ENCODE results near the gene HSD11B1.

HSD11B1 gene

DNA sequence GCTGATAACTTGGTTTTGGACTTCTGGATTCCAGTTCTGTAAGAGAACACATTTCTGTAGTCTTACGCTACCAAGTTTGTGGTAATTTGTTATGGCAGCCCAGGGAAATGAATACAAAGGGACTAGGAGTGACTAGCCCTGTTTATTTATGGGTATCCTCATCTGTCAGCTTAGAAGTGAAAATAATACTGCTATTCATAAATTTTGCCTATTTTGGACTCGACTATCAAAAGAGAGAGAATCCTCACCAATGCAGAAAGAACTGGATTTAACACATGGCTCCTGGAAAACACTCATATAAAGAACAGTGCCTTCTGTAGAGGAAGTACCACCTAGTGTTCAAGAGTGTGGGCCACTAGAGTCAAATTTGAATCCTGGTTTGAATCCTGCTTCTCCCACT, 22.6 kb downstream of the HSD11B1 start:
- DNase-seq (ENCODE audit: low read depth in 2 of 2) = no peak

DNA sequence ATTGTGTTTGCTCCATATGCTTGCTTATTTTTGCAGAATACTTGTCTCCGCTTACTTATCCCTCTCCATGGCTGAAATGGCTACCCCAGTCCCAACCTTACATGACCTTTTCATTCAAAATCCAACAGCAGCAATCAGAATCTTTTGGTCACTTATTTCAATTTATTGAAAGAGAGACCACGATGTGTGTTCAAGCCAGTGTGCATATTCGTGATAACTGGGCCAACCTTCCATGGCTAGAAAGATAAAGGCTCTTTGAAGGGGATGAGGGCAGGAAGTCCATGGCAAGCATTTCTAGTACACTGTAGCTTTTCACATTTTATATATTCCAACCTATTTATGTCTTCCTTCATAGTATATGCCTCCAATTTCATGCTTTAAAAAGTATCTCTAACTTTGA, 23.1 kb downstream of the HSD11B1 start:
- DNase-seq (ENCODE audit: low read depth in 2 of 2) = no peak

DNA sequence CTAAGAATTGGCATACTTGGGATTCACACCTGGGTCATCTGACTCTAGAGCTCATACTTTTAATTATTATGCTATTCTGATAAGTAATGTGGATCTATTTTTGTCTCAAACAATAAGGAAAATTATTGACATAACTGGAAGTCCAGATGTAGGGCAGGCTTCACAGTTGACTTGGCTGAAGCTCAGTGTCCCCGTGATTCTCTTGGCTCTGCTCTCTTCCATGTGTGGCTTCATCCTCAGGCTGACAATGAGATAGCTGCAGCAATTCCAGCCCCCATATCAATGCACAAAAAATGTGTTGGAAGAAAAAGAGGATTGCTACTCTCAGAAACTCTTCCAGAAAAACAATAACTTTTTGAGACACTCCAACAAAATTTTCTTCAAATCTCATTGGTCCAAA, 23.8 kb downstream of the HSD11B1 start:
- no peak for DNase-seq (ENCODE audit: low read depth in 2 of 2)

DNA sequence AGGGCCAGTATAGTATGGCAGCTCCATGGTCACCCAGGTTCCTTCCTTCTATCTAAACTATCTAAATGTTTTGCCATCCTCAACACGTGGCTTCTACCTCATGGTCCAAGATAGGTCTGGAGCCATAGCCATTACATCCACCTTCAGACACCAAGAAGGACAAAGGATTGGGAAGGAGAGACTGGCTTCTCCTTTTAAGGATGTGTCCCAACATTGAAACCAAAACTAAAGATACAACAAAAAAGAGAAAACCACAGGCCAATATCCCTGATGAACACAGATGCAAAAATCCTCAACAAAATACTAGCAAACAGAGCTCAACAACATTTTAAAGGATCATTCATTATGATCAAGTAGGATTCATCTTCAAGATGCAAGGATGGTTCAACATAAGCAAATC, 24.8 kb downstream of the HSD11B1 start:
- no peak for DNase-seq (ENCODE audit: low read depth in 2 of 2)

DNA sequence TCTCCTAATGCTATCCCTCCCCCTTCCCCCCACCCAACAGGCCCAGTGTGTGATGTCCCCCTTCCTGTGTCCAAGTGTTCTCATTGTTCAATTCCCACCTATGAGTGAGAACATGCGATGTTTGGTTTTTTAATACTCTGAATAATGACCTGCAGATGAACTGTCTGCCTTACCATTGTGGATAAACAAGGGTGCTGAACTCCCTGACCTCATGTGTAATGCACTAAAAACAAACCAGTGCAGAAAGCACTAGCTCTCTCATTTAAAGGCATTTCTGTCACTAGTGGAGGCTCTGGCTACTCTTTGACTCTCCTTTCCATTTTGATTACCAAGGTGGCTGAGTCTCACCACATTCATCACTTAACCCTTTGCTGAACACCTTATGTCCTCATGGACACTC, 28.1 kb downstream of the HSD11B1 start:
- no peak for DNase-seq (ENCODE audit: low read depth in 2 of 2)

DNA sequence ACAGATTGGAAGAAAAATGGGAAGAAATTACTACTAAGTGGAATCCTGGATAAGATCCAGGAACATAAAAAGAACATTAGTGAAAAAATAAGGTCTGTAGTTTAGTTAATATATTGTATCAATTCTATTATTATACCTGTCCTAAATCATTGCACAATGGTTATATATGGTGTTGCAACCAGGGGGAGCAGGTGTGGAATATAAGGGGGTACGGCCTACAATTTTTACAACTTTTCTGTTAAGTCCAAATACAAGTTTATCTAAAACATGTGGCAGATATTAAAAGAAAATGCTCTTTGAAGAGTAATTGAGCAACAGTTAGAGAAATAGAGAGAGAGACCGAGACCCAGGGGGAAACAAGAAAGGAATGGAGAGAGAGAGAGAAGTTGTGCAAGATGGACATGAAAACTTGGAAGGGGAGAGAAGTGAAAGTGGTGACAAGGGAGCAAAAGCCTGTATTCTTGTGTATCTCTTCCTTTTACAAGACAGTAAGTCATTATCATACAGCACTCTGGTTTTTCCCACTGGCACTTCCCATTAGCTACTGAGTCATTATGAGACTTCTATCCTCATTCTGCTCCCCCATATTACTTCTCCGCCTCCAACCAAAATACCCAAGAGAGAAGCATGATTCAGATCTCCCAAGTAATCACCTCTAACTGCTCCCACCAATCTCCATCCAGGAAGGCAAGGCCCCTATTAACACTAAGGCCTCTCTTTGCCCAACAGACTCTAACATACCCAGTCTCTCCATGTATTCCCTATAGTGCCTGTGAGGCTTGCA, 29.0 kb downstream of the HSD11B1 start:
- DNase-seq (ENCODE audit: low read depth in 2 of 2) = no peak

DNA sequence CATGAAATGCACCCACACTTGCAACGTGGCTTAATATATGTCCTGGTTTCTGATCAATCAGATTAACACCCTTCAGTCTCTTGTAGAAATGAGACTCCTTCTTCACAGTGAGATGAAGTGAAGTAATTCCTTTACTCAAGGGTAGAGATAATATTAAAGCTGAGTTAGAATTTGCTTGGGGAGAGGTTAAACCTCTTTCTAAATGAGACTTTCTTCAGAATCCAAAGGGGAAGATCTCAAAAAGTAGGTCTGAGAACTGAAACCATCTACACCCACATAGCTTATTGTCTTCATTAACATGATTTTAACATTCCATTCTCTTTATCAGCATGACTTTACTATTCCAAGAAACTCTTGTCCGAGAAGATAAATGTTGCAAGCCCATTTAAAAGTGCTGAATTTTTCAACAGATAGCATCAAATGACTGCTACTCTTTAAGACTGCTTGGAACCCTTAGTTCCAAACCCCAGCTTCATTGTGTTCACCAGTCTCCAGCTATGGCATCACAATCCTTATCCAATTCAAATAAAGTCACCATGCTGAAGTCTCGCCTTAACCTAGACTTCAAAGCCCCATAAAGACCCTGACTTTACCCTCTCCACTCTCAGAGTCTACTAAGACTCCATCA, 32.0 kb downstream of the HSD11B1 start:
- DNase-seq (ENCODE audit: low read depth in 2 of 2) = no peak

DNA sequence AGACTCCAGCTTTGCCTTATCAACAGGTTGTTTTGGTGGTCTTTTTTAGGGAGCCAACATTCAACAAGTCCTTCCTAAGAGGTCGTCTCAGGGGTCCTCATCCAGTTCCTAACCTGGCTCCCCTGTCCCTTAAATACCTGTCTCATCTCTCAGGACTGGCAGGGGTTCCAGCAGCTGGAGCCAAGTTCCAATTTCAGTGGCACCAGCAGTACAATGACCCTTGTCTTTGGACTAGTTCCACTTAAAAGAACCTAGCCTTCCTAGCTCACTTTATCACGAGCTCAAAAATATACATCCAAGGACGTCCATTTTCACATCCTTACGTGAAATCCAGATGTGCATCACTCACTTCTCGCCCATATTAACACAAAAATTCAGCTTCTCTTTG, 32.5 kb downstream of the HSD11B1 start:
- DNase-seq (ENCODE audit: low read depth in 2 of 2) = no peak

DNA sequence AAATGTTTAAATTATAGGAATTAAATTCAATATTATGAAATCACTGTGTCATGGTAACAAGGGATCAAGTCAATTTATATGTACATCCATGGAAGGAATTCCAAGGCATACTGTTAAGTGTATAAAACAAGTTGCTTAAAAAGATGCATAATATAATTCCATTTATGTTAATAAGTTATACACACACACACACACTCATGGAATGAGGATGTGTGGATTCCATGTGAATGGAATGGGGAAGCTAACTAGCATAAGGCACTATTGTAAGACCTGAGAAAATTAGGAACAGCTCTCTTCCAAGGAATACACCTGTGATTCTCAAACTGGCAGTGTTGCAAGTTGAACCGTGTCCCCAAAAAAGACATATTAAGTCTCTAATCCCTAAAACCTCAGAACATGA, 33.6 kb downstream of the HSD11B1 start:
- no peak for DNase-seq (ENCODE audit: low read depth in 2 of 2)

DNA sequence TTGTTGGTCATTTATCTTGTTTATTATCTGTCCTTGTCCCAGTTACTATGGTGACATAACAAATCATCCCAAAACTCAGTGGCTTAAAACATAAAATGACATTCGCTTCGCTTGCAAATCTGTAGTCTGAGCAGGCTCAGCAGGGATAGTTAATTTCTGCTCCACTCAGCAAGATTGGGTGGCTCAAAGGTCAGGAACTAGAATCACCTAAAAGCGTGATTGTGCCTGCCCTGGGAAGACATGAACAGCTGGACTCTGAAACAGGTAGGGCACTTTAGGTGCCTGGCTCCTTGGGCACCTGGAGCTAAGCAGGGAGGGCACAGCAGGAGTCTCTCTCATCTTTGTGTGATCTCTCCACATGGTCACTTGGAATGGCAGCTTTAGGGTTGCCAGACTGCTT, 36.5 kb downstream of the HSD11B1 start:
- no peak for DNase-seq (ENCODE audit: low read depth in 2 of 2)

DNA sequence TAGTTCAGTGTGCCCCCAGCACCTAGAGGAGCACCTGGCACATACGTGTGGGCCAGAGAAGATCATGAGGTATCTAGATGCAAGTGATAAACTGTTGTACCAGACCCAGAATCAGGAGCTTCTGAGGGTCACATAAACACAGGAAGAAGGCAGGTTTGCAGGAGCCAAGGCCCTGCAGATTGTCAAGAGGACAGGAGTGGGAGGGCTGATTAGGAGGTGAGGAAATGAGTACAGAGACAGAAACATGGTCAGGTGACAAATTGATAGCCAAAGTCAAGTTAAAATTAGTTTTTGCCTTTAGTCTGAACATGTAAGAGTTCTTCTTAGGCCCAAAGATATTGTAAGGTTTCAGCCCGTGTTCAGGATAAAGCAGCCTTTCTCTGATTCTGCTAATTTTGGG, 37.2 kb downstream of the HSD11B1 start:
- DNase-seq (ENCODE audit: low read depth in 2 of 2) = no peak

DNA sequence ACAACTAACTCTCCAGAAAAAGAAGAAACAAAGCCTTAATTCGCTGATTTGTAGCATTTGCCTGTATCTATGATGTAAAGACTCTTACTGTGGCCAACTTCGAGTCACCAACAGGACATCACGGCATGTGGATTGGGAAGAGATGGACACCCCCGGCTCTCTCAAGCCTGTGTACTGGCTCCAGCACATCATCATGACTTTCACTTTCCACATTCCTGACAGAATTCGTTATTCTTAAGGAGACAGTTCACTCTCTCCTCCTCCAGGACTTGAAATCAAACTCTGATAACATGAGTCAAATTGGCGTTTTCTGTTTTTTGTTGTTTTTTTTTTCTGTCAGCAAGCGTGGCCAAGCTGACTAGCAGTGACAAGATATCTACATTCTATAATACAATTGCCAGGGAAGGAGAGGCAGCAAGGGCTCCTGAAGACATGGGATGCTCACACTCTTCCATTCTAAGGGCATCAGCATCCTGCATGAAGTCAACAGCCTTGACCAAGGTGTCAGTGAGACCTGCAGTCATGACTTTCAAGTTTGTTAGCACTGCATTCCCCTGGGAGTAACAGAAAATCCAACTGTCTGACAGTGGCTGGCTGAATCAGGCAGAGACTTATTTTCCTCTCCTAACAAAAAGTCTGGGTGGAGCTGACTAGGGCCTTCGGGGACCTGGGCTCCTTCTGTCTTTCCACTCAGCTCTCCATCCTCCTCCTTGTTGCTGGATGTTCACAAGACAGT, 37.9 kb downstream of the HSD11B1 start:
- DNase-seq (ENCODE audit: low read depth in 2 of 2) = no peak

DNA sequence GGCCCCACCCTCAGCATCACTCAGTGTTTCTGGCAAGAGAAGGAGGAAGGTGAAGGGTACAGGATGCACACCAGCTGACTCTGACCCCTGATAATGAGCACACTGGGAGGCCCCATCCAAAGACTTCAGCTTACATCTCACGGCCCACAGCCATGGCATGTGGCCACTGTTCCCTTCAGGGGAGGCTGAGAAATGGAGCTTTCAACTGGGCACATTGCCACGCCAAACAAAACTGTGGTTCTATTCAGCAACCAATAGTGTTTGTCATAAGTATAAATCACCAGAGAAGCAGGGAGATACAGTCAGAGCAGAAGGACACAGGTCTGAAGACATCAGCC, 38.5 kb downstream of the HSD11B1 start:
- no peak for DNase-seq (ENCODE audit: low read depth in 2 of 2)

DNA sequence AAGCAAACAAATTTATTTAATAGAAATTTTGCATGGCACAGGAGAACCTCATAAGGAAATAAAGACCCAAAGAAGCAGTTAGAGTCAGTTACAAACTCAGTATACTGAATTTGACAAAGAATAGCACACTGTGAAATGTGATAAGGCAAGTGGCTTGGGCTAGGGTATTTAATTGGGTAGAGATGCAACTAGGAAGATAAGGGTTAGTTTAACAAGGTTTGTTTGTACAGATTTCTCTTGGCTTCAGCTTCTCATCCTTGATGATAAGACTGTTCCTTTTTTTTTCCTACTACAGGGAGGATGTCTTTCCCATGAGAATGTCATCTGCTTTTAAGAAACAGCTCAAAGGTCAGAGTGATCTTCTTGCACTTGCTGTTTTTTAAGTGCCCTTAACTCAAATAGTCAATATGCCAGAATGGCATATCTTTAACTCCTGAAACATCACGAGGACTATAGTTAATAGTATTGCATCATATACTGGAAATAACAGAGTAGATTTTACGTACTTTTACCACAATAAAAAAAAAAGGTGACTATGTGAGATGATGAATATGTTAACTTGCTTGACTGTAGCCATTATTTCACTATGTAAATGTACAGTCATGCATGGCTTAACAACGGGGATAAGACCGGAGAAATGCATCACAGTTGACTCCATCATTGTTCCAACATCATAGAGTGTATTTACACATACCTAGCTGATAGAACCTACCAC, 42.0 kb downstream of the HSD11B1 start:
- no peak for DNase-seq (ENCODE audit: low read depth in 2 of 2)

DNA sequence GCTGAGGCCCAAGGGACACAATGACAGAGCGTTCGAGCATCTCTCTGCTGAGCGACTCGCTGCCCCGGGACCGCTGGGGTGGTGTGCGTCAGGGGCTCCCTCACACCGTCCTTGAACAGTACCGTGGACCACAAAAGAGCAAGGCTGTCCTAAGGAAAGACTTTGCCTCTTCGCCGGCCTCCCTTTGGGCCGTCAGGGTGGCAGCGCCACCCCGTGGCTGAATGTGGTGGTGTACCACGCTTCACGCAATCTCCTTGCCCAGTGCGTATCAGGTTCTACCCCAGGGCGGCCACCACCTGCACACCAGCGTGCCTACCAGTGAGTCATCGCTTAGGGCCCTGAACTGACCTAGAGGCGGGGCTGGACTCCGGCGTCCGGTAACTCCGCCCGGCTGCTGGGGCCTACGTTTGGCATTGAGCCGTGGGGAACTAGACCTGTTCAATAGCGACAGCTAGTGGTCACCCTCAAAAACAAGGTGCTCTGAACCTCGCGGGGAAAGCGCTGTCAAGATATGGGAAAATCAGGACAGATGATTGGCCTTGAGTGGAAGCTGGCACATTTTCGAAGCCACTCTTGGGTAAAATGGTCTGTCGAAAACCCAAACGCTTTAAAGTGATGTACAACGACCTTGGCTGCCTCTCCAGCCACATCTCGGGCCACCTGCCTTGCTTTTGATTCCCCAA, 43.1 kb downstream of the HSD11B1 start:
- peak; percentile 79 to 87 for DNase-seq (ENCODE audit: low read depth in 2 of 2)

DNA sequence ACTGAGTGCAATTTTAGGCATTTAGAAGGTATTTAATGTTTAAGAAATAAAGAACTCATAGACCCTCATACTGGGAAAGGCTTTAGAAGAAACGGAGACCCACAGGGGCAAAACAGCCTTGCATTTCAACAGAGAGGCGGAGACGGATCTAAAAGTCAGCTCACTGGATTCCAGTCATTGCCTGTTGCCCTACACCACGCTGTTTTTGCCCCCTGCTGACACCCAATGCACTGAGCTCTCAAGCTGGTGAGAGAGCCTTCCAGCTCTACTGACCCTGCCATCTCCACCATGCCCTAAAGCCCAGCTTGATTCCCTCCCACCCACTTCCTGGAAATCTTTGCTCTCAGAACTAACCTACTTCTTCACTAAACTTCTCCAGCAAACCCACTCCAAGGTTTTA, 44.0 kb downstream of the HSD11B1 start:
- no peak for DNase-seq (ENCODE audit: low read depth in 2 of 2)

DNA sequence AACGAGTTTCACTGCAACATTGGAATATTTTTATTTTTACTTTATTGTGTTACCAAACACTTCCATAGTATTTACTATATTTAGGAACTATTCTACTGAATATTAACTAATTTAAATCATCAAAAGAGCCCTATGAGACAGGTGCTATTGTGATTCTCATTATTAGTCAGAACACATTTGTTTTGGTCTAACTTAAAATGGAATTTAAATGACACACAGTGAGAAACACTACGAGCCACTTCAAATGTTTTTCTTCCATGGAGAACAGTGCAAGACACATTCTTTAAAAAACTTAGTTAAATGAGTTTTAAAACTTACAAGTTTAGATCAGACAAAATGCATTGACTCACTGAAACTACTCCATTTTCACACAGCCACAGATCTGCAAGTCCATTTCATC, 44.6 kb downstream of the HSD11B1 start:
- no peak for DNase-seq (ENCODE audit: low read depth in 2 of 2)

DNA sequence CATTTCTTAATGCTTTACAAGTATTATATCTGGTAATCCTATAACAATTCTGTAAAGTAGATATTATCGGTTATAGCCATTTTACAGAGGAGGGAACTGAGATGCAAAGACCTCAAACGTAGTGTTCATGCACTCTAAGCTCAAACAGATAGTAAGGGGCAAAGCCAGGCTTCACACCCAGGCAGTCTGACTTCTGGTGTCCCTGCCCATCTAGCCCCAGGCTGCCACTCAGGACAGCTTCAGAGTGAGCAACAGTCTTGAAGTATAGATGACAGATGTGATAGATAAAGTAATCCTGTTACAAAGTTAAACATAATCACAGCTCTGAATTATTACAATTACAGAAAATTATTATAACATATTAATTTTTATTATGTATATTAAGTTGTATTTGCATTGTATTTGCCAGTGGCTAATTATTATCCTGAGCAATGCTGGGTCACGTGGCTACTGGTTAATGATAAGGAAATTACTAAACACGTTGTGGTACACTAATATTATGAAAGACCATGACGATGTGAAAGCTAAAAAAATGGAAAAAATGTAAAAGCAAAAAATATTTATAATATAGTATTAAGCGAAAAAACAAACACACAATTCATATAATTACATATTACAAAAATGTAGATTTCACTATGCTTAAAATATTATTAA, 45.2 kb downstream of the HSD11B1 start:
- DNase-seq (ENCODE audit: low read depth in 2 of 2) = no peak

DNA sequence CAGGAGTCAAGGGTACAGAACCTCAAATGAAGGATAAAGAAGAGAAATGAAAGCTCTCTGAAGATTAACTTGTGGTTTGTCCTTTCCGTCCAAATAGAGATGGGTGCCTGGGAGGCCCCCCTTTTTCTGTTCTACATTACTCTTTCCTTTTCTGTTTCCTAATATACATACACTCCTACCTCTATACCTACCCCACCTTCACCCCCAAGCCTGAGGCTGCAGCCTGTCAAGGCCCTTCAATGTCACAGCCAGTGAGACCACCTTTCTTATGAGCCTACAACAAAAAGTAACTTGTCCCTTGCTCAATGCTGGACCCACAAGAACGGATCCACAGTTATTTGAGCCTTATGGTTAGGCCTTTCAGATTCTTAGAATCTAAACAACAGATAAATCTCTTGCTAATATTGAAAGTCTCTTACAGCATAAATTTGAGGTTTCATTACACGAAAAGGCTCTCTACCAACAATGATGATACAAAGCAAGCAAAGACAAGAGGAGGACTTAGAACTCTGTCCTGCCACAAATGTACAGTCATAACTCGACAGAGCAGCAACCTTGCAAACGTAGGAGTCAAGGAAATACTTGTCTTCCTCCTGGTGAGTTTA, 47.1 kb downstream of the HSD11B1 start:
- no peak for DNase-seq (ENCODE audit: low read depth in 2 of 2)

DNA sequence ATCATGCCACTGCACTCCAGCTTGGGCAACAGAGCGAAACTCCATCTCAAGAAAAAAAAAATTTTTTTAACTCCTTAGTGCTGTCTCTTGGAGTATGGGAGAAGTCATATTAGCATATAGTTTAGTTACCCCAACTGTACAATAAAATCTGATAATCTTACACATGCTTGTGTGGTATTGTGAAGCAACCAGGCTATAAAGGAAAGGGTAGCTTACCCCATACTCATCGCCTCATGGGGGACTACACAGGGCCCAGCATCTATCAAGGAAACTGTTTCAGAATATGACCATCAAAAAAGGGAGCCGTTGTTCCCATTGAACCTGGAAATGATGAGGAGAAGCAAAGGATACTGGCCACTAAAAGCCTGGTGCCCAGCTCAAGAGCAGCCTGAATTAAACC, 48.2 kb downstream of the HSD11B1 start:
- no peak for DNase-seq (ENCODE audit: low read depth in 2 of 2)

DNA sequence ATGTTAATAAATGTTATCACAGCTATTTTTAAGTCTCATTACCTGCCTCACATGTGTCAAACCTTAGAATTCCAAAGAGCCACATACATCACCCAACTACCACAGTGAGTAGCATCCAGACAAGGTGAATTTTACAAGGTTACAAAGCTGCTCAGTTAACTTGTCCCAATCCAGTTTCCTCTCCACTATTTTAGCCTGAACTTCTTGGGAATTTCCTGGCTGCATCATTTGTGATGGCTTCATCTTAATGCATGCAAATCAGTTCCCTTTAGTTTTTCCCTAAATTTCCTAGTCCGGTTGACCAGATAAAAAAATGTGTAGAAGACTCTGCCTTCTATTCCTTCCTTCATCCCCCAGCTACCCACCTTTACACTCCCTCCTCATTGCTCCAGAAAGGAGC, 50.6 kb downstream of the HSD11B1 start:
- no peak for DNase-seq (ENCODE audit: low read depth in 2 of 2)

Measured in activated CD4-positive, alpha-beta T cell treated with anti-CD3 and anti-CD28 coated beads for 24 hours (primary cell).